ENCODE results near the gene KLHDC2. TPM values are rescaled to one million over a fixed set of nuclear protein-coding genes. Genes with fewer than 3 reads are reported as not detected.

KLHDC2 gene
- total and polyA plus RNA-seq, 2 of the 8 experiments (the other 6 are each of a cell fraction or from before 2014, with no cell fraction given): 32.9 to 43.4 TPM

GRCh38 chr14:49769581-49770211 is 1.7 kb downstream of the KLHDC2 start:
- Histone ChIP-seq H3K4ac (replicated peaks; ENCODE audit: insufficient read length, low read depth, low read length) (no peak overlapping the region), H3K23ac (ENCODE audit: insufficient read length) (no peak overlapping the region), H4K20me1 (replicated peaks in 1 of 2; ENCODE audit: control insufficient read depth in 1 of 2, insufficient read depth in 2 of 2, low read length in 2 of 2) (no peaks in the 10 kb centered on the region), H4K5ac (ENCODE audit: insufficient read length, low read depth, low read length) (no peak overlapping the region), H3K9me3 (ENCODE audit: insufficient read depth in 2 of 2, low read depth in 1 of 2, low read length in 1 of 2) (no peaks in the 10 kb centered on the region), H2BK12ac (ENCODE audit: low read depth, low read length) (no peak overlapping the region), H3K4me1 (replicated peaks in 1 of 4; ENCODE audit: control insufficient read depth in 3 of 4, insufficient read depth in 4 of 4, low read length in 3 of 4) (peaks cover 2 to 13% (median 3%) of the 10 kb centered on the region in 4 experiments; a peak in 4 of 7 replicates), H2AK5ac (ENCODE audit: low read depth, low read length) (no peak overlapping the region), H2BK20ac (ENCODE audit: low read length) (no peak overlapping the region), H3K79me2 (ENCODE audit: control insufficient read depth in 1 of 2, insufficient read depth in 2 of 2, low read length in 2 of 2) (peaks cover 0 to 23% of the 10 kb centered on the region in 2 experiments; a peak in 3 of 4 replicates), H3K23me2 (ENCODE audit: low read depth, low read length) (peaks cover 9% of the 10 kb centered on the region), H3K4me2 (ENCODE audit: insufficient read depth in 1 of 2, low read depth in 2 of 2, low read length in 2 of 2) (peak overlapping the region; percentile 88 to 90), H2BK120ac (replicated peaks; ENCODE audit: low read depth, low read length) (no peak overlapping the region), H3K18ac (ENCODE audit: extremely low read depth, low read length) (no peak overlapping the region), H2BK5ac (ENCODE audit: low read depth, low read length) (no peak overlapping the region), H4K8ac (ENCODE audit: extremely low read depth, insufficient read depth, low read length) (no peak overlapping the region; the same call in 1 of the 2 replicates), H2BK15ac (ENCODE audit: low read length) (no peak overlapping the region), H3K4me3 (ENCODE audit: extremely low read depth in 1 of 4, insufficient read depth in 2 of 4, low read depth in 3 of 4, low read length in 4 of 4) (peak overlapping the region; percentile 69 to 98 (median 93); a peak in 5 of 8 replicates), H3K27ac (ENCODE audit: low read depth, low read length) (no peak overlapping the region), H3K14ac (ENCODE audit: insufficient read length) (no peak overlapping the region), H3K79me1 (ENCODE audit: low read depth, low read length) (peaks cover 9% of the 10 kb centered on the region; the same call in 1 of the 2 replicates), H3K56ac (replicated peaks; ENCODE audit: insufficient read length, low read depth, low read length) (no peak overlapping the region), H3K36me3 (ENCODE audit: control insufficient read depth in 2 of 4, insufficient read depth in 4 of 4, low read length in 3 of 4) (peaks cover 3 to 15% (median 3%) of the 10 kb centered on the region in 4 experiments; a peak in 6 of 8 replicates), H3K27me3 (replicated peaks in 1 of 4; ENCODE audit: control insufficient read depth in 3 of 4, extremely low read depth in 1 of 4, insufficient read depth in 3 of 4, low read length in 3 of 4) (no peaks in the 10 kb centered on the region), H4K91ac (replicated peaks; ENCODE audit: insufficient read length, low read length) (no peak overlapping the region), H2AFZ (ENCODE audit: low read length) (no peak overlapping the region), H3K9ac (replicated peaks in 1 of 4; ENCODE audit: extremely low read depth in 1 of 4, low read depth in 3 of 4, low read length in 3 of 4) (peak overlapping the region in 1 of 4 experiments; percentile 13; a peak in 1 of 7 replicates)
- FAIRE-seq: no peak
- POLR2A ChIA-PET (ENCODE audit: partially characterized antibody): interaction anchor here (0.7 to 3.5 kb wide), 8 partner anchors 7 to 347 kb away, joined by 3 to 30 read pairs (median 6); partner anchors contain the start of genes DNAAF2, KLHDC1, NEMF and VCPKMT
- TF ChIP-seq CREB1 (IDR thresholded peaks at IDR 0.05): no peak
- no peak for TF ChIP-seq NRF1 (IDR thresholded peaks at IDR 0.05; ENCODE audit: low read depth, low read length)
- no peak for DNase-seq (ENCODE audit: low read depth in 1 of 2, low spot score in 2 of 2)
- CTCF ChIA-PET (ENCODE audit: partially characterized antibody): interaction anchor here (0.6 to 2.8 kb wide), 7 partner anchors 18 to 135 kb away, joined by 3 to 16 read pairs (median 4); partner anchors contain the start of genes DNAAF2 and POLE2
- 77% methylated on average over 15 of the region's 15 CpGs; no CpG with 5 or more reads in 1 of the 2 experiments for WGBS, 2 experiments (ENCODE audit: extremely low coverage in 1 of 2, insufficient coverage in 1 of 2, insufficient read length in 1 of 2, insufficient replicate concordance in 2 of 2, low coverage in 1 of 2, low lambda C conversion rate in 2 of 2, missing lambda C conversion rate in 1 of 2)

Data from H1 (cell line).